Astrocyte (in vitro differentiated cells and primary cell): ENCODE data around the gene HLA-DQB2.

Experiments used
- EZH2 ChIP-seq: IDR thresholded peaks from 2 replicates; pipeline ENCODE4 v1.6.1; 2012; ENCODE audit warnings: mild to moderate bottlenecking, low read length, inconsistent platforms; ENCODE audit not compliant: insufficient read depth
- TF ChIP-seq, protein P1 (sequence below): IDR thresholded peaks from 2 replicates; pipeline ENCODE4 v1.5.1; 2011; ENCODE audit warnings: low read depth, mild to moderate bottlenecking, inconsistent platforms, low read length, moderate library complexity; ENCODE audit not compliant: insufficient read depth

DNA sequence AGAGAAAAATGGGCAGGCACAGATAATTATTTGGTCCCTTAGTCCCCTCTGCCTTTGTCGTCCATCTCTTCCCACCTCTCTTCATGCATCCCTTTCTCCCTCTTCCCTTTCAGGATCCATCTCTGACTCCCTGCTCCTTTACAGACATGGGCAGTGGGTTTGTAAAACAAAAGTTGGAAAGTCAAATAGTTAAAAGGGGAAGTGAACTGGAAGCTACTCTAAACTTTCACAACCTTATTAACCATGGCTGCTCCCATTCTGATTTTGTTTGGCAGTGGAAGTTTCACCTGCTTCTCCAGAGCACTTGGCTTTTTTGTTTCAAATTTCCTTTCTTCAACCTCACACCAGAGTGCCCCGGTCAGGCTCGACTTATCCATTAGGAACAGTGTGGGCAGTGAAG, 21.0 kb downstream of the HLA-DQB2 start:
- TF ChIP-seq EZH2, result no peak
- TF ChIP-seq, protein P1, sequence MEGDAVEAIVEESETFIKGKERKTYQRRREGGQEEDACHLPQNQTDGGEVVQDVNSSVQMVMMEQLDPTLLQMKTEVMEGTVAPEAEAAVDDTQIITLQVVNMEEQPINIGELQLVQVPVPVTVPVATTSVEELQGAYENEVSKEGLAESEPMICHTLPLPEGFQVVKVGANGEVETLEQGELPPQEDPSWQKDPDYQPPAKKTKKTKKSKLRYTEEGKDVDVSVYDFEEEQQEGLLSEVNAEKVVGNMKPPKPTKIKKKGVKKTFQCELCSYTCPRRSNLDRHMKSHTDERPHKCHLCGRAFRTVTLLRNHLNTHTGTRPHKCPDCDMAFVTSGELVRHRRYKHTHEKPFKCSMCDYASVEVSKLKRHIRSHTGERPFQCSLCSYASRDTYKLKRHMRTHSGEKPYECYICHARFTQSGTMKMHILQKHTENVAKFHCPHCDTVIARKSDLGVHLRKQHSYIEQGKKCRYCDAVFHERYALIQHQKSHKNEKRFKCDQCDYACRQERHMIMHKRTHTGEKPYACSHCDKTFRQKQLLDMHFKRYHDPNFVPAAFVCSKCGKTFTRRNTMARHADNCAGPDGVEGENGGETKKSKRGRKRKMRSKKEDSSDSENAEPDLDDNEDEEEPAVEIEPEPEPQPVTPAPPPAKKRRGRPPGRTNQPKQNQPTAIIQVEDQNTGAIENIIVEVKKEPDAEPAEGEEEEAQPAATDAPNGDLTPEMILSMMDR, result no peak
